HUES48 (cell line): ENCODE results near the gene SERINC5.
"Not testable (repeated sequence)": the region's sequence is repeated elsewhere in the genome, so short reads cannot be mapped to it uniquely, and the experiment has no call there.

Source experiments
- H3K27ac ChIP-seq: one replicate; pipeline ENCODE4 v1.7.0; 2013; ENCODE audit warnings: low read depth, low read length, inconsistent platforms
- H3K27me3 ChIP-seq: 2 replicates; pipeline ENCODE4 v1.6.1; 2013; ENCODE audit warnings: mild to moderate bottlenecking, low read length; ENCODE audit not compliant: control insufficient read depth, insufficient read depth
- H3K36me3 ChIP-seq: 2 replicates; pipeline ENCODE4 v1.6.1; 2013; ENCODE audit warnings: low read length; ENCODE audit not compliant: control insufficient read depth, insufficient read depth
- H3K4me1 ChIP-seq: 2 replicates; pipeline ENCODE4 v1.6.1; 2013; ENCODE audit warnings: mild to moderate bottlenecking, low read length; ENCODE audit not compliant: control insufficient read depth, insufficient read depth
- H3K4me3 ChIP-seq: 2 replicates; pipeline ENCODE4 v1.5.1; 2013; ENCODE audit warnings: mild to moderate bottlenecking, low read depth, low read length
- H3K9ac ChIP-seq: 2 replicates; pipeline ENCODE4 v1.6.1; 2013; ENCODE audit warnings: mild to moderate bottlenecking, low read depth, low read length, moderate library complexity
- H3K9me3 ChIP-seq: 2 replicates; pipeline ENCODE4 v1.6.1; 2013; ENCODE audit warnings: low read length; ENCODE audit not compliant: control insufficient read depth, insufficient read depth

SERINC5 gene

GRCh38 chr5:80213466-80213865 lies 42.4 kb downstream of the SERINC5 start:
- no peak overlapping the region for H3K9ac ChIP-seq
- H3K4me3 ChIP-seq = no peak overlapping the region
- H3K27ac ChIP-seq = no peak overlapping the region
- peaks cover 11% of the 10 kb centered on the region; the same call in 1 of the 2 replicates for H3K36me3 ChIP-seq
- no peaks in the 10 kb centered on the region for H3K9me3 ChIP-seq
- H3K4me1 ChIP-seq = peaks cover 25% of the 10 kb centered on the region
- no peaks in the 10 kb centered on the region for H3K27me3 ChIP-seq

DNA sequence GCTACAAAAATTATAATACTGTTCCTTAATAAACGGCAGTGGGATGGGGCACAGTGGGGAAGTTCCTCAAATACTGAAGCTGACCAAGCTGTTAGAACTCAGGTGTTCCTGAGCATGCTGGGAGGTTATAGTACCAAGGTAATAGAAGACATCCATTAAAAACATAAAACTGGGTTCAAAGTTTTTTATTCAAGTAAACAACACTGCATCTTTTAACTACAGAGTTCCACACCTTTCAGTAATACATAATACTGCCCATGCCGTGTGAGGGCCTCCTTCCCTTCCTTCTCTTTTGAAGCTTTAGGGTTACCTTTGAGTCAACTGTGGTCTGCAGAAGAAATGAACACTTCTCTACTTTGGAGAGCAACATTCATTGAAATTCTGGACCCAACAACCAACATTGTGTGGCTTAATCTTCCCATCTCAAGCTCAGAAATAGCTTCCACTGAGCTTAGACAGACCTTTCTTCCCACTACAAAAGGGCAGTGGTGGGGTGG lies 43.6 kb downstream of the SERINC5 start:
- Histone ChIP-seq H3K9me3 (no peaks in the 10 kb centered on the region), H3K27ac (no peak overlapping the region), H3K4me1 (peaks cover 17% of the 10 kb centered on the region)

GRCh38 chr5:80211327-80211726 lies 44.5 kb downstream of the SERINC5 start:
- H3K27me3 ChIP-seq = no peaks in the 10 kb centered on the region
- no peak overlapping the region for H3K9ac ChIP-seq
- no peak overlapping the region for H3K27ac ChIP-seq
- H3K4me3 ChIP-seq = no peak overlapping the region
- H3K4me1 ChIP-seq = peaks cover 14% of the 10 kb centered on the region
- no peaks in the 10 kb centered on the region for H3K9me3 ChIP-seq
- H3K36me3 ChIP-seq = peaks cover 10% of the 10 kb centered on the region; the same call in 1 of the 2 replicates

More for the DNA sequence above, 43.6 kb downstream of the SERINC5 start:
- no peak overlapping the region for H3K4me3 ChIP-seq
- no peaks in the 10 kb centered on the region for H3K27me3 ChIP-seq
- H3K36me3 ChIP-seq = peaks cover 11% of the 10 kb centered on the region; the same call in 1 of the 2 replicates
- H3K9ac ChIP-seq = no peak overlapping the region

GRCh38 chr5:80210014-80210413 lies 45.8 kb downstream of the SERINC5 start:
- Histone ChIP-seq H3K4me1 (peaks cover 11% of the 10 kb centered on the region), H3K36me3 (peaks cover 9% of the 10 kb centered on the region; the same call in 1 of the 2 replicates)

GRCh38 chr5:80208381-80208780 lies 47.5 kb downstream of the SERINC5 start:
- H3K4me3 ChIP-seq = no peak overlapping the region
- H3K4me1 ChIP-seq = peaks cover 11% of the 10 kb centered on the region
- H3K9ac ChIP-seq = no peak overlapping the region
- H3K27me3 ChIP-seq = no peaks in the 10 kb centered on the region
- H3K9me3 ChIP-seq = peaks cover 4% of the 10 kb centered on the region; the same call in 1 of the 2 replicates
- no peak overlapping the region for H3K27ac ChIP-seq
- H3K36me3 ChIP-seq = peaks cover 20% of the 10 kb centered on the region; the same call in 1 of the 2 replicates

More at GRCh38 chr5:80210014-80210413, 45.8 kb downstream of the SERINC5 start:
- Histone ChIP-seq H3K27ac (no peak overlapping the region), H3K9me3 (peaks cover 1% of the 10 kb centered on the region; the same call in 1 of the 2 replicates), H3K4me3 (no peak overlapping the region), H3K9ac (no peak overlapping the region), H3K27me3 (no peaks in the 10 kb centered on the region)

DNA sequence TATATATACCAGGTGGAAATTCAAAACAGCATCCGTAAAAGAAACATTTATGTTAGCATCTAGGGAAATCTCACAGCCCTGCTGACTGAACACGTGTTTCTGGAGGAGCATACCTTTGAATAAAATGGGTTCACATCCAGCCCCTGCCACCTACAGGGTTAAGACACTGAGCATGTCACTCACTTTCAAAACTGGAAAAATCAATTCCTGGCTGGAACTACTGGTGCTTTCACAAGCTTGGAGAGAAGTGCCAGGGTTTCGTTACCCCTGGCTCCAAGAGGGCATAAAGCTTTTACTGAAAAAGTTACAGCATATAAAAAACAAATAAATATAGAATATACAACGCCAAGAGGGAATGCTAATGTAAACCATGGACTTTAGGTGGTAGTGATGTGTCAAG lies 48.0 kb downstream of the SERINC5 start:
- Histone ChIP-seq H3K27ac (no peak overlapping the region), H3K9ac (no peak overlapping the region), H3K27me3 (no peaks in the 10 kb centered on the region), H3K4me1 (peaks cover 11% of the 10 kb centered on the region), H3K9me3 (peaks cover 4% of the 10 kb centered on the region; the same call in 1 of the 2 replicates), H3K4me3 (no peak overlapping the region), H3K36me3 (peaks cover 22% of the 10 kb centered on the region)

GRCh38 chr5:80206282-80206681 lies 49.6 kb downstream of the SERINC5 start:
- Histone ChIP-seq H3K9me3 (peaks cover 4% of the 10 kb centered on the region; the same call in 1 of the 2 replicates), H3K27ac (no peak overlapping the region), H3K4me3 (no peak overlapping the region), H3K27me3 (no peaks in the 10 kb centered on the region), H3K4me1 (peaks cover 10% of the 10 kb centered on the region), H3K9ac (no peak overlapping the region), H3K36me3 (peaks cover 36% of the 10 kb centered on the region)

- Histone ChIP-seq H3K4me1 (peaks cover 6% of the 10 kb centered on the region; the same call in 1 of the 2 replicates), H3K4me3 (no peak overlapping the region), H3K9me3 (peaks cover 4% of the 10 kb centered on the region; the same call in 1 of the 2 replicates), H3K27ac (no peak overlapping the region), H3K9ac (no peak overlapping the region), H3K27me3 (no peaks in the 10 kb centered on the region), H3K36me3 (peaks cover 38% of the 10 kb centered on the region)
Measured at GRCh38 chr5:80205846-80206245, 50.0 kb downstream of the SERINC5 start.

DNA sequence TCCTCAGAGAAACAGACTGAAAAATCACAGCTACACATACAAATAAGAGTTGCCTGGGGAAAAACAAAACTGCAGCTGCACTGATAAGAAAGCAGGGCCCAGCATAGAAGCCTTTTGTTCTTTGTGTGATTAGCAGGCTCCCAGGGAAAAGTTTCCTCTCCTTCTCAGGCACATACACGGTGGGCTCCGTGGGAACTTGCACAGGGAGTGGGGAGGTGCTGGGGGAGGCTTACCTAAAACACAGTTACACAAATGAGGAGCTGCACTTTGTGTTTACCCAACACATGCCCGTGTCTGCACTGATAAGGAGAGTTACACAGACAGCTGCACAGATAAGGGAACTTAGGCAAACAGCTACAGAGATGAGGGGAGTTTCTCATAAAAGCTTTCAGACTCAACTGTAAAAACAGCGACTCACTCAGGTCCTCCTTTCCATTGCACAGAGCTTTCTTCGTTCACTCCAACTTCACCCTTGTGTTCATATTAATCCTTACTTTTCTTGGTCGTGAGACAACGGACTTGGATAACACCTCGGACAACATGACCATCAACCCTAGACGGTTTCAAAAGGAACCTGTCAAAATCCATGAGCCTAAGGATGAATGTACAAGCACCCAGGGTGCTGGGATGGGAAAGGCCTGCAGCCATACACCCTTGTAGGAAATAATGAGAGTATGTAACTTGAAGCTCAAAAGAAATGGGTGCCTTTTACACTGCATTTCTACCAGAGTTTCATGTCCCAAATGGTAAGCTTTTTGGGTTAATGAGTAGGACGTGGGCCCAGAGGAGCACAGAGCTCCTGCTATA lies 50.8 kb downstream of the SERINC5 start:
- peaks cover 33% of the 10 kb centered on the region for H3K36me3 ChIP-seq
- no peaks in the 10 kb centered on the region for H3K4me1 ChIP-seq
- peaks cover 4% of the 10 kb centered on the region; the same call in 1 of the 2 replicates for H3K9me3 ChIP-seq
- H3K9ac ChIP-seq = no peak overlapping the region
- H3K4me3 ChIP-seq = no peak overlapping the region
- H3K27ac ChIP-seq = peak overlapping the region; percentile 73
- no peaks in the 10 kb centered on the region for H3K27me3 ChIP-seq

DNA sequence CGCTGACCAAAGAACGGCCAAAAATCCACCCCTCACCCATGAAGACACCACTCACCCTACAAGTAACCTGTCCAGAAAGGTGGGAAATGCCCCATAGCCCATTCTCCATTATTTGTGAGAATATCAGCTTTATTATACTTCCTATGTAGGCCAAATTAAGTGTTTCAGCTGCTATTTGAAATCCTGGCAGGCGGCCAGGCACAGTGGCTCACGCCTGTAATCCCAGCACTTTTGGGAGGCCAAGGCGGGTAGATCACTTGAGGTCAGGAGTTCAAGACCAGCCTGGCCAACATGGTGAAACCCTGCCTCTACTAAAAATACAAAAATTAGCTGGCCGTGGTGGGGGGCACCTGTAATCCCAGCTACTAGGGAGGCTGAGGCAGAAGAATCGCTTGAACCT lies 54.1 kb downstream of the SERINC5 start:
- not testable (repeated sequence) for H3K4me1 ChIP-seq, H3K27me3 ChIP-seq, H3K9ac ChIP-seq, H3K4me3 ChIP-seq, H3K27ac ChIP-seq, H3K9me3 ChIP-seq
- peaks cover 40% of the 10 kb centered on the region for H3K36me3 ChIP-seq

GRCh38 chr5:80198920-80199319 lies 56.9 kb downstream of the SERINC5 start:
- no peaks in the 10 kb centered on the region for H3K27me3 ChIP-seq

More at GRCh38 chr5:80198920-80199319, 56.9 kb downstream of the SERINC5 start:
- H3K36me3 ChIP-seq = peaks cover 32% of the 10 kb centered on the region
- no peak overlapping the region for H3K4me3 ChIP-seq
- H3K9me3 ChIP-seq = no peaks in the 10 kb centered on the region
- no peak overlapping the region for H3K27ac ChIP-seq
- no peak overlapping the region for H3K9ac ChIP-seq
- peaks cover 16% of the 10 kb centered on the region for H3K4me1 ChIP-seq
